ENCODE results near the gene AOPEP.

AOPEP gene

GRCh38 chr9:95105519-95106287, 379.2 kb downstream of the AOPEP start:
- H3K27me3 ChIP-seq, result no peaks in the 10 kb centered on the region
- H3K4me3 ChIP-seq, result no peak overlapping the region
- H3K36me3 ChIP-seq, result peaks cover 14% of the 10 kb centered on the region
- H3K9me3 ChIP-seq, result no peaks in the 10 kb centered on the region
- H3K4me2 ChIP-seq, result no peak overlapping the region
- H3K27ac ChIP-seq, result no peak overlapping the region
- no peaks in the 10 kb centered on the region for H4K20me1 ChIP-seq
- TF ChIP-seq Cebpa-rat (IDR thresholded peaks at IDR 0.05), result no peak
- H3K4me1 ChIP-seq, result peaks cover 21% of the 10 kb centered on the region
- no peak overlapping the region for H3K9ac ChIP-seq

- Histone ChIP-seq H3K4me1 (peaks cover 21% of the 10 kb centered on the region), H3K4me2 (peak overlapping the region; percentile 25), H3K27me3 (no peaks in the 10 kb centered on the region), H3K27ac (no peak overlapping the region), H3K36me3 (peaks cover 19% of the 10 kb centered on the region), H3K9me3 (no peaks in the 10 kb centered on the region), H3K9ac (no peak overlapping the region), H3K4me3 (no peak overlapping the region), H4K20me1 (no peaks in the 10 kb centered on the region)
- no peak for TF ChIP-seq Cebpa-rat (IDR thresholded peaks at IDR 0.05)
Measured at GRCh38 chr9:95107001-95107749, 380.7 kb downstream of the AOPEP start.

GRCh38 chr9:95107976-95108375, 381.5 kb downstream of the AOPEP start:
- Histone ChIP-seq H3K36me3 (peaks cover 26% of the 10 kb centered on the region), H3K4me2 (no peak overlapping the region; the same call in 1 of the 2 replicates), H4K20me1 (no peaks in the 10 kb centered on the region), H3K9ac (no peak overlapping the region), H3K27ac (no peak overlapping the region), H3K4me1 (peaks cover 27% of the 10 kb centered on the region), H3K4me3 (no peak overlapping the region), H3K9me3 (no peaks in the 10 kb centered on the region), H3K27me3 (no peaks in the 10 kb centered on the region)
- no peak for TF ChIP-seq Cebpa-rat (IDR thresholded peaks at IDR 0.05)

GRCh38 chr9:95108777-95109176, 382.3 kb downstream of the AOPEP start:
- Histone ChIP-seq H3K4me2 (no peak overlapping the region), H3K36me3 (peaks cover 26% of the 10 kb centered on the region), H3K4me3 (no peak overlapping the region), H3K4me1 (peaks cover 35% of the 10 kb centered on the region), H4K20me1 (no peaks in the 10 kb centered on the region), H3K27me3 (no peaks in the 10 kb centered on the region), H3K9ac (no peak overlapping the region), H3K27ac (no peak overlapping the region), H3K9me3 (no peaks in the 10 kb centered on the region)
- no peak for TF ChIP-seq Cebpa-rat (IDR thresholded peaks at IDR 0.05)

GRCh38 chr9:95109456-95109855, 383.0 kb downstream of the AOPEP start:
- Histone ChIP-seq H3K9ac (no peak overlapping the region), H3K27me3 (no peaks in the 10 kb centered on the region), H3K4me3 (no peak overlapping the region), H3K36me3 (peaks cover 26% of the 10 kb centered on the region), H4K20me1 (no peaks in the 10 kb centered on the region), H3K4me1 (peaks cover 36% of the 10 kb centered on the region), H3K9me3 (no peaks in the 10 kb centered on the region), H3K4me2 (no peak overlapping the region), H3K27ac (no peak overlapping the region)
- no peak for TF ChIP-seq Cebpa-rat (IDR thresholded peaks at IDR 0.05)

- Histone ChIP-seq H3K36me3 (peaks cover 26% of the 10 kb centered on the region), H3K4me1 (peaks cover 50% of the 10 kb centered on the region), H3K9me3 (no peaks in the 10 kb centered on the region), H3K9ac (no peak overlapping the region), H3K27me3 (no peaks in the 10 kb centered on the region), H3K27ac (no peak overlapping the region), H3K4me2 (no peak overlapping the region), H3K4me3 (no peak overlapping the region), H4K20me1 (no peaks in the 10 kb centered on the region)
- no peak for TF ChIP-seq Cebpa-rat (IDR thresholded peaks at IDR 0.05)
Measured at GRCh38 chr9:95110921-95111525, 384.5 kb downstream of the AOPEP start.

GRCh38 chr9:95111716-95112115, 385.2 kb downstream of the AOPEP start:
- H3K4me1 ChIP-seq, result peaks cover 57% of the 10 kb centered on the region
- H3K27ac ChIP-seq, result no peak overlapping the region
- no peaks in the 10 kb centered on the region for H3K27me3 ChIP-seq
- no peaks in the 10 kb centered on the region for H3K9me3 ChIP-seq
- H4K20me1 ChIP-seq, result no peaks in the 10 kb centered on the region
- H3K36me3 ChIP-seq, result peaks cover 23% of the 10 kb centered on the region
- no peak overlapping the region for H3K9ac ChIP-seq
- no peak overlapping the region for H3K4me3 ChIP-seq
- H3K4me2 ChIP-seq, result no peak overlapping the region
- no peak for TF ChIP-seq Cebpa-rat (IDR thresholded peaks at IDR 0.05)

GRCh38 chr9:95112436-95113280, 386.2 kb downstream of the AOPEP start:
- Histone ChIP-seq H3K4me1 (peaks cover 52% of the 10 kb centered on the region), H3K9me3 (no peaks in the 10 kb centered on the region), H3K27me3 (no peaks in the 10 kb centered on the region), H4K20me1 (no peaks in the 10 kb centered on the region), H3K27ac (no peak overlapping the region), H3K9ac (no peak overlapping the region), H3K4me2 (peak overlapping the region; percentile 82; the same call in 1 of the 2 replicates), H3K36me3 (peaks cover 16% of the 10 kb centered on the region), H3K4me3 (no peak overlapping the region)
- no peak for TF ChIP-seq Cebpa-rat (IDR thresholded peaks at IDR 0.05)

GRCh38 chr9:95115104-95115503, 388.6 kb downstream of the AOPEP start:
- Histone ChIP-seq H3K27me3 (no peaks in the 10 kb centered on the region), H3K36me3 (peaks cover 16% of the 10 kb centered on the region), H3K4me2 (peak overlapping the region; percentile 82), H3K9me3 (0 out of 2 replicates have a peak, but pooled peaks cover 4% of the 10 kb centered on the region), H3K4me3 (0 out of 2 replicates have a peak overlapping the region, but pooled peaks have one; percentile 16), H3K9ac (no peak overlapping the region; the same call in 1 of the 2 replicates), H3K4me1 (peaks cover 46% of the 10 kb centered on the region), H4K20me1 (no peaks in the 10 kb centered on the region), H3K27ac (peak overlapping the region; percentile 16; the same call in 1 of the 2 replicates)
- no peak for TF ChIP-seq Cebpa-rat (IDR thresholded peaks at IDR 0.05)

All from BLaER1 (cell line).